ENCODE results near the gene RNU6-8. TPM values are rescaled to one million over a fixed set of nuclear protein-coding genes. Genes with fewer than 3 reads are reported as not detected.

The RNU6-8 gene
- total RNA-seq, 2 experiments from 2014 or later, result not detected

GRCh38 chr14:32201193-32201815 is 1.8 kb downstream of the RNU6-8 start:
- CTCF ChIA-PET, result no interaction called here
- DNase-seq, result peak; percentile 80
- POLR2A ChIA-PET, result interaction anchor here (1.5 kb wide), 1 partner anchor 123 kb away, joined by 4 read pairs; no protein-coding TSS in a partner anchor
- H3K27ac Mint-ChIP-seq, result peak overlapping the region; percentile 87
- peaks cover 40% of the 10 kb centered on the region for H3K4me1 Mint-ChIP-seq
- H3K4me3 Mint-ChIP-seq, result peak overlapping the region; percentile 77
- peaks cover 9% of the 10 kb centered on the region for H3K27me3 Mint-ChIP-seq
- H3K9me3 Mint-ChIP-seq, result no peaks in the 10 kb centered on the region
- H3K36me3 Mint-ChIP-seq (ENCODE audit: low read depth), result peaks cover 4% of the 10 kb centered on the region

GRCh38 chr14:32200368-32201192 is 2.5 kb downstream of the RNU6-8 start:
- peaks cover 4% of the 10 kb centered on the region for H3K36me3 Mint-ChIP-seq (ENCODE audit: low read depth)
- no peak overlapping the region for H3K27ac Mint-ChIP-seq

GRCh38 chr14:32197919-32198318 is 5.2 kb downstream of the RNU6-8 start:
- no peak overlapping the region for H3K27ac Mint-ChIP-seq
- H3K27me3 Mint-ChIP-seq, result peaks cover 9% of the 10 kb centered on the region
- POLR2A ChIA-PET, result interaction anchor here (0.5 kb wide), 1 partner anchor 17 kb away, joined by 3 read pairs; no protein-coding TSS in a partner anchor
- H3K36me3 Mint-ChIP-seq (ENCODE audit: low read depth), result peaks cover under 1% of the 10 kb centered on the region
- CTCF ChIA-PET, result no interaction called here
- peaks cover 24% of the 10 kb centered on the region for H3K4me1 Mint-ChIP-seq
- H3K9me3 Mint-ChIP-seq, result no peaks in the 10 kb centered on the region
- H3K4me3 Mint-ChIP-seq, result no peak overlapping the region
- DNase-seq, result no peak

More at GRCh38 chr14:32200368-32201192, 2.5 kb downstream of the RNU6-8 start:
- Mint-ChIP-seq H3K4me3 (peak overlapping the region; percentile 77), H3K9me3 (no peaks in the 10 kb centered on the region), H3K27me3 (peaks cover 9% of the 10 kb centered on the region), H3K4me1 (peaks cover 34% of the 10 kb centered on the region)
- ChIA-PET POLR2A (interaction anchor here (0.7 to 1.6 kb wide), 3 partner anchors 122 to 296 kb away, joined by 3 to 5 read pairs (median 4); partner anchors contain the start of gene ARHGAP5), CTCF (interaction anchor here (1.3 kb wide), 1 partner anchor 46 kb away, joined by 3 read pairs; no protein-coding TSS in a partner anchor)
- no peak for DNase-seq

- Mint-ChIP-seq H3K4me1 (peaks cover 6% of the 10 kb centered on the region), H3K9me3 (no peaks in the 10 kb centered on the region), H3K36me3 (ENCODE audit: low read depth) (no peaks in the 10 kb centered on the region), H3K27me3 (peaks cover 9% of the 10 kb centered on the region), H3K27ac (no peak overlapping the region), H3K4me3 (no peak overlapping the region)
- ChIA-PET POLR2A (no interaction called here), CTCF (no interaction called here)
- DNase-seq, result no peak
Observed at GRCh38 chr14:32195636-32196035, 7.4 kb downstream of the RNU6-8 start.

DNA sequence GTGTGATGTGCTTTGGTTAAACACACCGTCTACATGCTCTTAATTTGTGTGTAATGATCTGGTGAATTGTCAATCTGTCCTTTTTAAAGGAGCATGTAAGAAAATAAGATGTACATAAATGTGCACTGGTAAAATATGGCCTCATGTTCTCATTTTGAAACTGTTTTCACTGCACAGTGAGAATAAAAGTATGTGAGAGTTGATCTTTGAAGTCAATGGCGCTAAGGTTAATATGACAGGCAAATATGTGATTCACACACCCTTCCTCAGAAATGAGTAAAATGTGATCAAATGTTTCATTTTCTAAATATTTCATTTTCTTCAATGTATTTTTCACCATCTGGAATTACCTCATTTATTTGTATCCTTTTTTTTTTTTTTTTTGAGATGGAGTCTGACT is 9.5 kb downstream of the RNU6-8 start:
- CTCF ChIA-PET, result no interaction called here
- no peak overlapping the region for H3K27ac Mint-ChIP-seq

GRCh38 chr14:32192712-32193373 is 10.2 kb downstream of the RNU6-8 start:
- POLR2A ChIA-PET, result no interaction called here
- DNase-seq, result no peak
- Mint-ChIP-seq H3K4me3 (no peak overlapping the region), H3K4me1 (peaks cover 2% of the 10 kb centered on the region), H3K27me3 (peaks cover 4% of the 10 kb centered on the region), H3K9me3 (no peaks in the 10 kb centered on the region), H3K36me3 (ENCODE audit: low read depth) (no peaks in the 10 kb centered on the region), H3K27ac (no peak overlapping the region)
- CTCF ChIA-PET, result no interaction called here

More for the DNA sequence above, 9.5 kb downstream of the RNU6-8 start:
- no peaks in the 10 kb centered on the region for H3K9me3 Mint-ChIP-seq
- H3K4me1 Mint-ChIP-seq, result peaks cover 2% of the 10 kb centered on the region
- no peak overlapping the region for H3K4me3 Mint-ChIP-seq
- no peaks in the 10 kb centered on the region for H3K36me3 Mint-ChIP-seq (ENCODE audit: low read depth)
- POLR2A ChIA-PET, result no interaction called here
- H3K27me3 Mint-ChIP-seq, result peaks cover 6% of the 10 kb centered on the region
- DNase-seq, result no peak

- H3K27me3 Mint-ChIP-seq, result peaks cover 2% of the 10 kb centered on the region
- H3K4me3 Mint-ChIP-seq, result no peak overlapping the region
- no peaks in the 10 kb centered on the region for H3K36me3 Mint-ChIP-seq (ENCODE audit: low read depth)
- H3K9me3 Mint-ChIP-seq, result peaks cover 4% of the 10 kb centered on the region
- ChIA-PET CTCF (no interaction called here), POLR2A (no interaction called here)
- H3K27ac Mint-ChIP-seq, result no peak overlapping the region
- H3K4me1 Mint-ChIP-seq, result peaks cover 5% of the 10 kb centered on the region
- DNase-seq, result no peak
Observed at GRCh38 chr14:32190673-32191072, 12.4 kb downstream of the RNU6-8 start.

- H3K4me1 Mint-ChIP-seq, result peaks cover 5% of the 10 kb centered on the region
- no peak overlapping the region for H3K27ac Mint-ChIP-seq
- no peaks in the 10 kb centered on the region for H3K36me3 Mint-ChIP-seq (ENCODE audit: low read depth)
- H3K27me3 Mint-ChIP-seq, result peaks cover 2% of the 10 kb centered on the region
- H3K9me3 Mint-ChIP-seq, result peaks cover 9% of the 10 kb centered on the region
- no peak overlapping the region for H3K4me3 Mint-ChIP-seq
- ChIA-PET POLR2A (no interaction called here), CTCF (no interaction called here)
- no peak for DNase-seq
Observed at GRCh38 chr14:32189811-32190210, 13.3 kb downstream of the RNU6-8 start.

- ChIA-PET CTCF (no interaction called here), POLR2A (no interaction called here)
- no peak overlapping the region for H3K4me3 Mint-ChIP-seq
- peaks cover 9% of the 10 kb centered on the region for H3K9me3 Mint-ChIP-seq
- no peaks in the 10 kb centered on the region for H3K27me3 Mint-ChIP-seq
- H3K4me1 Mint-ChIP-seq, result peaks cover 3% of the 10 kb centered on the region
- H3K27ac Mint-ChIP-seq, result no peak overlapping the region
- no peaks in the 10 kb centered on the region for H3K36me3 Mint-ChIP-seq (ENCODE audit: low read depth)
- DNase-seq, result no peak
Observed at GRCh38 chr14:32186248-32186647, 16.8 kb downstream of the RNU6-8 start.

DNA sequence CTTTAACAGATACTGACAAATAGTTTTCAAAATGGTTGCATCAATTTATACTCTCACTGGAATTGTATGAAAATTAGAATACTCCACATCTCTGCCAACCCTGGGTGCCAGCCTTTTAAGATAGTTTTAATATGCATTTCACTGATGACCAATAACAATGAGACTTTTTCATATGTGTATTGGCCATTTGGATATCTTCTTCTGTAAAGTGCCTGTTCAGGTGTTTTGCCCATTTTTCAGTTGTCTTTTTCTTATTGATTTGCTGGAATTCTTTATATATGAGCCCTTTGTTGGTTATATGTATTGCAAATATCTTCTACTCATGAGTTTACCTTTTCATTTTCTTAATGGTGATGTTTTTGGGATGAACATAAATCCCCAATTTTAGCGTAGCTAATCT is 18.0 kb downstream of the RNU6-8 start:
- Mint-ChIP-seq H3K4me3 (no peak overlapping the region), H3K36me3 (ENCODE audit: low read depth) (no peaks in the 10 kb centered on the region), H3K27me3 (peaks cover 5% of the 10 kb centered on the region), H3K9me3 (peaks cover 11% of the 10 kb centered on the region), H3K4me1 (peaks cover 3% of the 10 kb centered on the region), H3K27ac (no peak overlapping the region)
- no peak for DNase-seq
- ChIA-PET POLR2A (no interaction called here), CTCF (interaction anchor here (1.3 kb wide), 1 partner anchor 112 kb away, joined by 3 read pairs; no protein-coding TSS in a partner anchor)

- Mint-ChIP-seq H3K36me3 (ENCODE audit: low read depth) (no peaks in the 10 kb centered on the region), H3K4me1 (peaks cover 3% of the 10 kb centered on the region), H3K27me3 (peaks cover 5% of the 10 kb centered on the region), H3K27ac (no peak overlapping the region), H3K4me3 (no peak overlapping the region), H3K9me3 (peaks cover 15% of the 10 kb centered on the region)
- DNase-seq, result no peak
- POLR2A ChIA-PET, result no interaction called here
- CTCF ChIA-PET, result interaction anchor here (1.3 kb wide), 1 partner anchor 110 kb away, joined by 3 read pairs; no protein-coding TSS in a partner anchor
Observed at GRCh38 chr14:32183151-32184058, 19.7 kb downstream of the RNU6-8 start.

DNA sequence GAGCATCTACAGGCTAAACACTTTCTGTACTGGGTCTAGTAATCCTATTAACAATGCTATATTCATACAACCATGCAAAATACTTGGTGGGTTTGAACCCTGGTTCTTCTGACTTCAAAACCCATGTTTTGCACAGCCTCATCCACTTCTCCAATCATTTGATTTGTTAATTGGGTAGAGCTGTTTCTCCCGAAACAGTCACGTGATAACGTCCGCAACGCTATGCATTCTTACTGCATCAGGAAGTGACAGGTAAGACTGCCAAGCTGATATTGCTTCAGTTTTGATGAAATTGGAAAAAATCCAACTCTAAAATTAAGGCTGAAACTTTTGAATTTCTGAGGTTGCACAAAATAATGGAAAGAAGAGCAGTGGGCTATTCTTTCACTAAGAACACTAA is 31.6 kb downstream of the RNU6-8 start:
- ChIA-PET CTCF (no interaction called here), POLR2A (no interaction called here)
- H3K9me3 Mint-ChIP-seq, result no peaks in the 10 kb centered on the region
- no peak overlapping the region for H3K27ac Mint-ChIP-seq
- DNase-seq, result no peak
- no peaks in the 10 kb centered on the region for H3K4me1 Mint-ChIP-seq
- H3K36me3 Mint-ChIP-seq (ENCODE audit: low read depth), result no peaks in the 10 kb centered on the region
- H3K27me3 Mint-ChIP-seq, result no peaks in the 10 kb centered on the region
- H3K4me3 Mint-ChIP-seq, result no peak overlapping the region
